ENCODE results near the gene TGM2. TPM values are rescaled to one million over a fixed set of nuclear protein-coding genes. Genes with fewer than 3 reads are reported as not detected.

TGM2 gene
- polyA plus RNA-seq, 5 donors, result 72.5 to 128 (median 110) TPM

- DNase-seq, result no peak
Measured at GRCh38 chr20:38178581-38178980, 13.5 kb upstream of the TGM2 start.

GRCh38 chr20:38178065-38178491 lies 13.0 kb upstream of the TGM2 start:
- no peak for DNase-seq

DNA sequence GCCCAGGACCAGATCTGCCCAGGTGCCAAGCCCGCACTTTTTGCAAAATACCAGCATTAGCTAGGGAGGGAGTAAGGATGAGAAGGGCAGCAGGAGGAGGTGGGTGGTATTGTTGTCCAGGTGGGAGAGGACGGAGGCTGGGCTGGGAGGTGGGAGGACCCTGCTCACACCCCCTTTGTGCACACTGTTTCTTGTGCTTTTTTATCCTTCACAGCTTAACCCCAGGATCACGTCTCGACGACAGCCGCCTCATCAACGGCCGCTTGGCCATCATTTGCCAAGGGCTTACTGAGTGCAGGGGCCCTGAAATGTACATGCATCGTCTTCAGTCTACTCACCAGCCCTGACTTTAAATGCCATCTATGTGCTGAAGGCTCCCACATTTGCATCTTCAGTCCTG lies 12.1 kb upstream of the TGM2 start:
- DNase-seq, result no peak

GRCh38 chr20:38175304-38176180 lies 10.5 kb upstream of the TGM2 start:
- DNase-seq, result no peak

- no peak for DNase-seq
Measured at GRCh38 chr20:38173237-38174156, 8.4 kb upstream of the TGM2 start.

GRCh38 chr20:38172408-38172807 lies 7.3 kb upstream of the TGM2 start:
- DNase-seq, result no peak

DNA sequence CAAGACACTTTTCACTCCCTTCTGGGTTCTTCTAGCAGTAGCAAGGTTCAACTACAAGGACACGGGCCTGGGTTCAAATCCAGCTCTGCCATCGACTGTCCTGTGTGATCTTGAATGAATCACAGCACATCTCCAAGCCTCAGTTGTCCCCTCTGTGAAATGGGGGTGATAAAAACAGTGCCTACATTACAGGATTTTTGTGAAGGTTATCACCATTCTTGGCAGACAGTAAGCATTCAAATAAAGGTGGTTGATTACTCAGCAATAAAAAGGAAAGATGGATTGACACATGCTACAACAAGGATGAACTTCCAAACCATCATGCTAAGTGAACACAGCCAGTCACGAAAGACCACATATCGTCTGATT lies 6.6 kb upstream of the TGM2 start:
- DNase-seq, result no peak

DNA sequence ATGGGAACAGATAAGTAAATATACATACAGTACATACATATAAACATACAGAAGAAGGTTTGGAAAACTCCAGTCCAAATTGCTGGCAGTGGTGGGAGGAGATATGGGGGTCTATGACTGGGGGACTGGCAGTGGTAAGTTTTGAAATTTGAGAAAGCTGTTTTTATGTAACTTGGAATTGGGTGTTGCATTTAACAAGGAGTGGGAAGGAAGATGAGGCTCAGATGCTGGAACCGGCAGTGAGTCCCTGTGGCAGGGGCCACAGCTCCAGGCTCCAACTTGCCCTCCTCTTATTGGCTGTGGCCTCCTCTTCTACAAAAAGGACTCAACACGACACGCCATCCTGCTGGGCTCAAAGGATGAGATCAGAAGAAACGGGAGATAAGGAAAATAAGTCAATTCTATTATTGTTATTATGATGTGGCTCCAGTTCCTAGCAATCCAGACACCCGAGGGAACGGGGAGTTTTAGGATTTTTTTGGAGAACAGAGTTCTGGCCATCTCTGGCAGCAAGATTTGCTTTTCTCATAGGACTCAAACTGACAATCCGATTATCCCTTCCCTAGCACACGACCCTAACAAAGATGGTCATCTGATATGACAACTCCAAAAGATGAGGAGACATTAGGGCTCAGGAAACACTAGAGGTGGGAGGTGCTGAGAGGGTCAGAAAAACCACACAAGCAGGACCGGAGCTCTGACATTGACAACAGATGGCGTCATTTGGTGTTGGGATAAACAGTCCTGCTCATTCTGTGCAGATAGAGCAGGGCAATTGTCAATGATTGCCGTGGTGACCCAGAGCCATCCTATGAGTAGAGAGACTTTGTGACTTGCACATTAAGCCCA lies 6.0 kb upstream of the TGM2 start:
- peak; percentile 42 to 63 for DNase-seq

DNA sequence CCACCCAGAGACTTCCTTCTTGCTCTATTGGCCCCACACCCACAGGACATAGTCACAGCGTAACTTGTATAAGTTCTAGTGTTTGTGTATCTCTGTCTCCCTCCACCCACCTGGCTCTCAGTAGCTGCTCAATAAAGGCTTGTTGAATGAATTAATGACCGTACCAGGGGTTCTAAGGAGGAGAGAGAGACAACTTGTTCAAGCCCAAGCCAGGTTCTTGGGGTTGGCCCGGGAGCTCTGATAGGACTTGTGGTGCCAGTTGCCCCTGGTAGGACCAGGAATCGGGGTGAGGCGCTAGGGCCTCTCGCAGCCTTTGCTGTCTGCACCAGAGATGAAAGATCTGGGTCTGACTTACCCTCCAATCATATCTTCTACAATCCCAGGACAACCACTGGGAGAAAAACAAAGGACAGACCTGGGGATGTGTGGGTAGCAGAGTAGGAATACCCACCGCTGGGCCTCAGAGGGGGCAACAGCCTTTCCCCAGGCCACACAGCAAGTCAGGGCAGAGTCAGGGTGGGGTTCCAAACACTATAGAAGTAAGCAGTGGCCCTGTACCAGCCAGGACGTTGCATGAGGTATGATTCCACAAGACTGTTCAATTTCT lies 5.3 kb upstream of the TGM2 start:
- no peak for DNase-seq

GRCh38 chr20:38169636-38170193 lies 4.6 kb upstream of the TGM2 start:
- no peak for DNase-seq

GRCh38 chr20:38168791-38169589 lies 3.9 kb upstream of the TGM2 start:
- DNase-seq, result no peak

DNA sequence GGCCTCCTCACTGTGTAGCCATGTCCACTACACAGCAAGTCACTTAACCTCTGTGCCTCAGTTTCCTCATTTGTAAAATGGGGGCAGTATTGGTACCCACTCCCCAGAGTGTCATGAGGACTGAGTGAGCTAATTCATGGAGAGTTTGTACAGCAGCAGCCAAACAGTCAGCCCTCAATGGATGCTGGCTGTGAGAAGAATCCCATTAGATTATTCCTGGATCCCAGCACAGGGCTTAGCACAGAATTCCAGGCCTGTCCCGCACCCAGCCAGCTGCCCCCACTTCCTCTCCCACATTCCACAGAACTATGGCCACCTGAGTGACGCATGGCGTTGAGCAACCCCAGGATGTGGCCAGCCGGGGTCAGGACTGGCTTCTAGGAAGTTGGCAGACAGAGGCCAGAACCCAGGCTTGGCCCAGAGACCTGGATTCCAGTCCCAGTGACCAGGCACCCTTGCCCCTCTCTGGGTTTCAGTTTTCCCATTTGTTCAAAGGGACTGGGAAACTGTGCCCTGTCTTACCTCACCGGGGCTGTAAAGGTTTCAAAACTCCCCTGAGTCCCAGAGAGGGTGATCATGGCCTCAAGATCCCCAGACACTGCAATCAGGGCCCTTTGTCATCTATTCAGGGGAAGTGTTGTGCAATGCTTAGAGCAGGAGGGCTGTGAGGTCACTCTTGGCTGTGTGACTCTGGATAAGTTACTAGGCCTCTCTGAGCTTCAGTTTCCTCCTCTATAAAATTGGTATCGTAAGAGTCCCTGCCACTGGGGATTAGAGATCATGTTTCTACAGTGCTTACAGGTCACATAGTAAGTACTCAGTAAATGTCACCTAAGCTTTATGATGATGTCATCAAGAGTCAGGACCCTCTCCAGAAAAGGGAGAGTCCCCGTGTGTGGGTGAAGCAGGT lies 3.0 kb upstream of the TGM2 start:
- DNase-seq, result no peak

DNA sequence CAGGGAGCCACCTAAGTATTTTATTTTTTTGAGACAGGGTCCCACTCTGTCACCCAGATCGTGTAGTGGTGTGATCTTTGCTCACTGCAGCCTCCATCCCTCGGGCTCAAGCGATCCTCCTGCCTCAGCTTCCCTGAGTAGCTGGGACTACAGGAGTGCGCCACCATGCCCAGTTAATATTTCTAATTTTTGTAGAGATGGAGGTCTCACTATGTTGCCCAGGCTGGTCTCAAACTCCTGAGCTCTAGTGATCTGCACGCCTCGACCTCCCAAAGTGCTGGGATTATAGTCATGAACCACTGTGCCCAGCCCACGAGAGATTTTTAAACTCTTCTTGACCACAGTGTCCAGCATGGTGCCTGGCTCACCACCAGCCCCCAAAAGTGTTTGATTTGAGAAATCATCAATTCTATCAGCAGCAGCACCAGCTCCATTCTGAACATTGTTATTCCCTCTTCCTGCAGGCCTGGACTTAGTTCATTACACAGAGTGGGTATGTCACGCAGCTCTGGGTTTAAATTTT lies 2.3 kb upstream of the TGM2 start:
- no peak for DNase-seq

DNA sequence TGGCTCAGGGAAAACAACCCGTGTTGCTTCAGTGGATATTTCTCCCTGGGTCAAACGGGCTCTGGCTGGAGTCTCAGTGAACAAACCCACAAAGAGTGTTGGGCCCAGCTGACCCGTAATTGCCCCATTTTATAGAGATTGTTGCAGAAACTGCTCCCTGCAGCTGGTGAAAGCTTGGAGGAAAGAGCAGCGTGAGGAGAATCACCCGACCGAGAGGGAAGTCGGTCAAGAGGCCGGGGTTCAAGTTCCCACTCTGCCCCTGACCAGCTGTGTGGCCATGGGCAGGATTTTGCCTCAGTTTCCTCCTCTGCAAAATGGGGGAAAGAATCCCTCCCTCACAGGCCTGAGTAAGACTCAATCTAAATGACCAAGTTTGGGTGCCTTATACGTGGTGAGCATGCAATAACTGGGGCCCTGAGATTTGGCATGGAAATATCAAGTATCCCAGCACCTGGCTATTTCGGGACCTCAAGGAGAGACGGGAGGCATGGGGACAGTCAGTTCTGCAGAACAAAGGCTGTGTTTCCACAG lies 1.7 kb upstream of the TGM2 start:
- DNase-seq, result no peak

DNA sequence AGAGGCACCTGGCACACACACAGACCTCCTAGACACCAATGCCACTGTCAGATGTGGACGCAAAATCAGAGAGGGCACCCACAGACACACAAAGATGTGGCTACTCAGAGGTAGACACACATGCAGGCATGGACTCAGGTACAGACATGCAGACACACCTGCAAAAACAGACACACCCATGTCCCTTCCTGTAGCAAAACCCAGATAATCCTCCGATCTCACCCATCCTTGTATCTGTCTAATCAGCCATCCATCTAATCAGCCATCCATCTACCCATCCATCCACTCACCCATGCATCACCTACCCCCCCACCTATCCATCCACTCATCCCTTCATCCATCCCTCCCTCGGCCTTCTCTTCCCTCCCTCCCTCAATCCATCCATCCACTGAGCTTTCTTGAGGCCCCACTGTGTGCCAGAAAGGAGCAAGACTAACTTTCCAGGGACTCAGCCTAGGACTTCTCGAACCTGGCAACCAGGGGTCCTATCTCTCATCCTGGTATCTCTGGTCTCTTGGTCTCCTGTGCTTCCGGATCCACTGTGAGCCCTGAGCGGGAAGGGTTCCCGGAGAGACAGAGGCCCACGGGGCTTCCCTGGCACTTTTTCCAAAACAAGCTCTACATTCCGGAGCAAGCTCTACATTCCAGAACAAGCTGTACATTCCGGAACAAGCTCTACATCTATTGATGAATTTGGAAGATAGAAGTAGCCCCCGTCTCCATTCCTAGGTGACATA lies 1.1 kb upstream of the TGM2 start:
- no peak for DNase-seq

GRCh38 chr20:38164624-38165088 lies 414 bp downstream of the TGM2 start:
- no peak for DNase-seq

DNA sequence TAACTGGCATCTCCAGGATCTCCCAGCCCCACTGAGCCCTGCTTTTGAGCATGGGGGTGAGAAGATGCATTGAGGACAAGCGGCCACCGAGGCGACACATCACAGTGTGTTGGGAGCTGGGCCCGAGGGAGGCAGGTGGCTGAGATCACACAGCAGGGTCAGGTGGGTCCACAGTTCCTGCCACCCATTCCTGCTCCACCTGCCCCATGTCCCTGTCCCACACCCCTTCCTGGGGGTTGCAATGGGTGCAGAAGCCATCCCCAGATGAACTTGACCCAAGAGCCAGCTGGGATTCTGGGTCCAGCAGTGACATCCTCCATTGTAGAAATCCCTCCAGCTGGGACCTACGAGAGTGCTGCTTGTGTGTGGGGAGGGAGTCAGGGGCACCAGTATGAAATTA lies 1.0 kb downstream of the TGM2 start:
- no peak for DNase-seq

Data from right lung (tissue), 5 donors.